ENCODE data around the gene CCT4. TPM values are rescaled to one million over a fixed set of nuclear protein-coding genes. Genes with fewer than 3 reads are reported as not detected.
"Not testable (repeated sequence)": the region's sequence is repeated elsewhere in the genome, so short reads cannot be mapped to it uniquely, and the experiment has no call there.

The CCT4 gene
- total RNA-seq, 1 donor from 2014 or later, result 88.2 TPM

DNA sequence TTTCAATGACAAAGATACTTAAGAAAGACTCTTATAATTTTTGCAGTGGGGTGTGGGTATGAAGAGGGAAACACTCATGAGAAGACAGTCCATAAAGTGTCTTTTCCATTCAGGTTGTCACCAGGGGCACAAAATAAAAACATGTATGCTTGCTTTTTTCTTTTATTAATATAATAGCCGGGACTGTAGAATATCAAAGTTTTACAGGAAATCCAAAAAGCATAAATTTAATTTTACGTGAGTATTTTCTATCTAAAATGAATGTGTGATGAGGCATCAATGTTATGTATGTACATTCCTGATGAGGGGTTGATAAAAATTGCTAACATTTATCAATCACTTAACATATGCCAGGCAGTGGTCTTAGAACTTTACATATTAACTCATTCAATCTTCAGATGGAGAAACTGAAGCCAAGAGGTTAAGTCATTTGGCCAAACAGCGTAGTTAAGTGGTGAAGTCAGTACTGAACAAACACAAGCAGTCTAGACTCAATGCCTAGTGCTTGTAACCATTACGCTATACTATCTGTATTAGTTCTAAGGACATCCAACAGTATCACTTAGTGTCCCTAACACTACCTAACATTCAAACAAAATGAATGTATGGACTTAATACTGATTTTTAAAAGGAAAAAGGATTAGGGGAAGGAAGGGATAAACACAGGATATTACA lies 10.7 kb downstream of the CCT4 start:
- Histone ChIP-seq H3K9me3 (no peaks in the 10 kb centered on the region), H3K4me1 (no peaks in the 10 kb centered on the region), H3K27me3 (no peaks in the 10 kb centered on the region), H3K36me3 (peaks cover 100% of the 10 kb centered on the region), H3K4me3 (no peak overlapping the region), H3K27ac (no peak overlapping the region)
- intact Hi-C loops (cut with DNase I), result no loop called here
- no peak for DNase-seq
- TF ChIP-seq, protein P1, sequence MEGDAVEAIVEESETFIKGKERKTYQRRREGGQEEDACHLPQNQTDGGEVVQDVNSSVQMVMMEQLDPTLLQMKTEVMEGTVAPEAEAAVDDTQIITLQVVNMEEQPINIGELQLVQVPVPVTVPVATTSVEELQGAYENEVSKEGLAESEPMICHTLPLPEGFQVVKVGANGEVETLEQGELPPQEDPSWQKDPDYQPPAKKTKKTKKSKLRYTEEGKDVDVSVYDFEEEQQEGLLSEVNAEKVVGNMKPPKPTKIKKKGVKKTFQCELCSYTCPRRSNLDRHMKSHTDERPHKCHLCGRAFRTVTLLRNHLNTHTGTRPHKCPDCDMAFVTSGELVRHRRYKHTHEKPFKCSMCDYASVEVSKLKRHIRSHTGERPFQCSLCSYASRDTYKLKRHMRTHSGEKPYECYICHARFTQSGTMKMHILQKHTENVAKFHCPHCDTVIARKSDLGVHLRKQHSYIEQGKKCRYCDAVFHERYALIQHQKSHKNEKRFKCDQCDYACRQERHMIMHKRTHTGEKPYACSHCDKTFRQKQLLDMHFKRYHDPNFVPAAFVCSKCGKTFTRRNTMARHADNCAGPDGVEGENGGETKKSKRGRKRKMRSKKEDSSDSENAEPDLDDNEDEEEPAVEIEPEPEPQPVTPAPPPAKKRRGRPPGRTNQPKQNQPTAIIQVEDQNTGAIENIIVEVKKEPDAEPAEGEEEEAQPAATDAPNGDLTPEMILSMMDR (IDR thresholded peaks at IDR 0.05), result no peak
- ATAC-seq, result no peak

DNA sequence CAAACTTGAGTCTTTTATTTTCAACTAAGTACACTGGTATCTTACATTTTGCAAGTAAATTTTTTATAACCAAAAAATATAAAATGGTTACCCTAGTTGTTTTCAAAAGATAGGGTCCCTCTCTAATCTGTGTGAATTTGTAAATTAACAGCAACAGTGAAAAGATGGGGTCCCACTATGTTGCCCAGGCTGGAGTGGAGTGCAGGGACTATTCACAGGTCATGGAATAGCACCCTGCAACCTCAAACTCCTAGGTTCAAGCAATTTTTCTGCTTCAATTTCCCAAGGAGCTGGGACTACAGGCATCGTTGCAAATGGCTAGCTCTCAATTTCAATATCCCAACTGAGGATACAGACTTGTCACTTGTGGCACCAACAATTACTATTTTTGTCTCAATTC lies 12.1 kb downstream of the CCT4 start:
- H3K36me3 ChIP-seq, result peaks cover 100% of the 10 kb centered on the region
- no peaks in the 10 kb centered on the region for H3K4me1 ChIP-seq
- DNase-seq (no peak), ATAC-seq (no peak)
- H3K27ac ChIP-seq, result no peak overlapping the region
- H3K27me3 ChIP-seq, result no peaks in the 10 kb centered on the region
- H3K9me3 ChIP-seq, result no peaks in the 10 kb centered on the region
- TF ChIP-seq, protein P1 (IDR thresholded peaks at IDR 0.05), result no peak
- H3K4me3 ChIP-seq, result no peak overlapping the region
- intact Hi-C loops (cut with DNase I), result no loop called here

DNA sequence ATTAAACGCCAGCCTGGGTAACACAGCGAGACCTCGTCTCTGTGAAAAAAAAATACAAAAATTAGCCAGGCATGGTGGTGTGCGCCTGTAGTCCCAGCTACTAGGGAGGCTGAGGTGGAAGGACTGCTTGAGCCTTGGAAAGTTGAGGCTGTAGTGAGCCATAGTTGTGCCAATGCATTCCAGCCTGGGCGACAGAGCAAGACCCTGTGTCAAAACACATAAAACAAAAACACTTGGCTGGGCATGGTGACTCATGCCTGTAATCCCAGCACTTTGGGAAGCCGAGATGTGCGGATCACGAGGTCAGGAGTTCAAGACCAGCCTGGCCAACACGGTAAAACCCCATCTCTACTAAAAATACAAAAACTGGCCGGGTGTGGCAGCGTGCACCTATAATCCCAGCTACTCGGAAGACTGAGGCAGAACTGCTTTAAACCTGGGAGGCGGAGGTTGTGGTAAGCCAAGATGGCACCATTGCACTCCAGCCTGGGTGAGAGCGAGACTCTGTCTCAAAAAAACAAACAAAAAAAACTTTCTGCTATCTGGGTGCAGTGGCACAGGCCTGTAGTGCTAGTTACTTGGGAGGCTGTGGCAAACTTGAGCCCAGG lies 21.9 kb downstream of the CCT4 start:
- H3K27me3 ChIP-seq; DNase-seq; intact Hi-C loops (cut with DNase I); ATAC-seq; H3K9me3 ChIP-seq; H3K27ac ChIP-seq; H3K4me3 ChIP-seq; H3K4me1 ChIP-seq: not testable (repeated sequence)
- H3K36me3 ChIP-seq, result peaks cover 59% of the 10 kb centered on the region

DNA sequence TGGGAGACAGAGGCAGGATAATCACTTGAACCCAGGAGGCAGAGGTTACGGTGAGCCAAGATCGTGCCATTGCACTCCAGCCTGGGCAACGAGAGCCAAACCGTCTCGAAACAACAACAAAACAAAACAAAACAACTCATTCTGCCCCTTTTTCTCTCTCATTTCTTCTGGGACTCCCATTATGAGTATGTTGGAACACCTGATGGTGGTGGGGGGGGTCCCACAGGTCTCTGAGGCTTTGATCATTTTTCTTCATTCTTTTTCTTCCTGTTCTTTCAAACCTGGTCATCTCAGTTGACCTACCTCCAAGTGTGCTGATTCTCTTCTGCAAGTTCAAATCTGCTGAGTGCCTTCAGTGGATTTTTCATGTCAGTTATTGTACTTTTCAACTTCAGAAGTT lies 26.4 kb downstream of the CCT4 start:
- Histone ChIP-seq H3K9me3 (no peaks in the 10 kb centered on the region), H3K27me3 (no peaks in the 10 kb centered on the region), H3K27ac (no peak overlapping the region), H3K4me3 (no peak overlapping the region), H3K4me1 (no peaks in the 10 kb centered on the region), H3K36me3 (peaks cover 14% of the 10 kb centered on the region)
- DNase-seq (no peak), ATAC-seq (no peak)
- intact Hi-C loops (cut with DNase I), result no loop called here
- TF ChIP-seq, protein P1 (IDR thresholded peaks at IDR 0.05), result no peak

- TF ChIP-seq, protein P1 (IDR thresholded peaks at IDR 0.05), result no peak
- Histone ChIP-seq H3K4me1 (peaks cover 10% of the 10 kb centered on the region), H3K27ac (no peak overlapping the region), H3K9me3 (no peaks in the 10 kb centered on the region), H3K36me3 (no peaks in the 10 kb centered on the region), H3K4me3 (no peak overlapping the region), H3K27me3 (no peaks in the 10 kb centered on the region)
- intact Hi-C loops (cut with DNase I), result no loop called here
- ATAC-seq (no peak), DNase-seq (no peak)
Measured at GRCh38 chr2:61857224-61857623, 31.2 kb downstream of the CCT4 start.

GRCh38 chr2:61855318-61855613 lies 33.2 kb downstream of the CCT4 start:
- peak overlapping the region; percentile 75 for H3K4me3 ChIP-seq
- peak overlapping the region; percentile 39 for H3K27ac ChIP-seq
- intact Hi-C loops (cut with DNase I), result no loop called here
- peaks cover 10% of the 10 kb centered on the region for H3K4me1 ChIP-seq
- no peaks in the 10 kb centered on the region for H3K27me3 ChIP-seq
- DNase-seq, result no peak
- H3K36me3 ChIP-seq, result no peaks in the 10 kb centered on the region
- TF ChIP-seq, protein P1 (IDR thresholded peaks at IDR 0.05), result no peak
- H3K9me3 ChIP-seq, result no peaks in the 10 kb centered on the region
- ATAC-seq, result no peak

Measured in upper lobe of right lung (tissue), 1 donor.